Lower lobe of right lung (tissue), 2 donors: ENCODE measurements around the gene JAKMIP2. TPM values are rescaled to one million over a fixed set of nuclear protein-coding genes. Genes with fewer than 3 reads are reported as not detected.
"Not testable (repeated sequence)": the region's sequence is repeated elsewhere in the genome, so short reads cannot be mapped to it uniquely, and the experiment has no call there.

ENCODE experiments used
- ATAC-seq, 2 donors: fragments of 200-7000 bp; cut with Tn5 transposase; one replicate each; pipeline ENCODE4 v1.9.1; 2020 to 2022; ENCODE audit warnings: mild to moderate bottlenecking in 2 of 2, moderate library complexity in 2 of 2
- DNase-seq: peaks from one replicate; pipeline ENCODE4 v3.0.0-alpha.2; 2020
- H3K27ac ChIP-seq: fragments of 200-600 bp; one replicate; pipeline ENCODE4 v1.8.0; 2022
- H3K27me3 ChIP-seq: fragments of 200-600 bp; one replicate; pipeline ENCODE4 v1.8.0; 2022; ENCODE audit warnings: low read depth
- H3K36me3 ChIP-seq: fragments of 200-600 bp; one replicate; pipeline ENCODE4 v1.8.0; 2022; ENCODE audit warnings: mild to moderate bottlenecking
- H3K4me1 ChIP-seq: fragments of 200-600 bp; one replicate; pipeline ENCODE4 v1.8.0; 2022
- H3K4me3 ChIP-seq: fragments of 200-600 bp; one replicate; pipeline ENCODE4 v1.8.0; 2022; ENCODE audit warnings: mild to moderate bottlenecking
- H3K9me3 ChIP-seq: fragments of 200-600 bp; one replicate; pipeline ENCODE4 v1.8.0; 2022
- intact Hi-C: fragments of 100-400 bp; cut with DNase I; formaldehyde crosslinking; loops from one replicate; pipeline ENCODE4 v1.11.0; 2022
- total RNA-seq: library from RNA; stranded (reverse); fragmentation: NEBNext Ultra II Directional; extraction: Animal tissue kit (Norgen Biotek cat#: 25700); gene quantifications from one replicate; pipeline ENCODE4 v1.2.1, GENCODE V29; 2021
- TF ChIP-seq, protein P1 (sequence below): fragments of 200-600 bp; IDR thresholded peaks from one replicate; pipeline ENCODE4 v1.8.0; 2022; ENCODE audit warnings: antibody characterized with exemption, mild to moderate bottlenecking
- donor health status: DM: no; HTN: yes; CAD: no; lungs with severe emphysema.

The JAKMIP2 gene
- total RNA-seq, 1 donor from 2014 or later = 8.3 TPM

DNA sequence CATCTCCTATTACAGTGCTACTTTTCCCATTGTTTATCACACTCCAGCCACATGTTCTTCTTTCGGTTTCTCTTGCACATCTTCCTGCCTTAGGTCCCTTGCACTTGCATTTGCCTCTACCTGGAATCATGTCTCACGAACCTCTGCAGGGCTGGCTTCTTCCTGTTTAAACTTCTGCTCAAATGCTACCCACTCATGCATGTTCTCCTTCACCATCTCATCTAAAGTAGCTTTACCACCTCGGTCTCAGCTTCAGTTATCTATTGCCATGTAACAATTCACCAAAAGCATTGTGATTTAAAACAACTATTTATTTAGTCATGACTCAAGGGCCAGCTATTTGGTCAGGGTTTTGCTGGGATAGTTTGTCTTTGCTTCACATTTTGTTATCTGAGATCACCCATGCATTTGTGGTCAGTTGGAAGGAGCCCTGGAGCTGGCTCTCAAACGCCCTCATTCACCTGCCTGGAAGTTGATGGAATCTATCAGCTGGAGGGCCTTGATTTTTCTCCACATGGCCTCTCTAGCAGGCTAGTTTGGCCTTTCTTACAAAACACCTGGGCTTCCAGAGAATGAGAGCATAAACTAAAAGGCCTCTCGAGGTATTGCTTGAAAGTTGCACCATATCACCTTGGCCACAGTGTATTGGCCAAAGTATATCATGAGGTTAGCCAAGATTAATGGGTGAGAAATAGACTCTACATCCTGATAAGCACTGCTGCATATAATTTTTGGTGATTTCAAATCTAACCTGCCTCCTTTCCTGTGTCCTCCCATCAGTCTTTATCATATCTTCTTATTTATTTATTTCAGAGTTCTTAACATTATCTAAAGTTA lies 27.5 kb upstream of the JAKMIP2 start:
- TF ChIP-seq, protein P1, sequence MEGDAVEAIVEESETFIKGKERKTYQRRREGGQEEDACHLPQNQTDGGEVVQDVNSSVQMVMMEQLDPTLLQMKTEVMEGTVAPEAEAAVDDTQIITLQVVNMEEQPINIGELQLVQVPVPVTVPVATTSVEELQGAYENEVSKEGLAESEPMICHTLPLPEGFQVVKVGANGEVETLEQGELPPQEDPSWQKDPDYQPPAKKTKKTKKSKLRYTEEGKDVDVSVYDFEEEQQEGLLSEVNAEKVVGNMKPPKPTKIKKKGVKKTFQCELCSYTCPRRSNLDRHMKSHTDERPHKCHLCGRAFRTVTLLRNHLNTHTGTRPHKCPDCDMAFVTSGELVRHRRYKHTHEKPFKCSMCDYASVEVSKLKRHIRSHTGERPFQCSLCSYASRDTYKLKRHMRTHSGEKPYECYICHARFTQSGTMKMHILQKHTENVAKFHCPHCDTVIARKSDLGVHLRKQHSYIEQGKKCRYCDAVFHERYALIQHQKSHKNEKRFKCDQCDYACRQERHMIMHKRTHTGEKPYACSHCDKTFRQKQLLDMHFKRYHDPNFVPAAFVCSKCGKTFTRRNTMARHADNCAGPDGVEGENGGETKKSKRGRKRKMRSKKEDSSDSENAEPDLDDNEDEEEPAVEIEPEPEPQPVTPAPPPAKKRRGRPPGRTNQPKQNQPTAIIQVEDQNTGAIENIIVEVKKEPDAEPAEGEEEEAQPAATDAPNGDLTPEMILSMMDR = no peak
- ATAC-seq (no peak), DNase-seq (no peak)
- Histone ChIP-seq H3K36me3 (no peaks in the 10 kb centered on the region), H3K27ac (no peak overlapping the region), H3K4me1 (peaks cover 5% of the 10 kb centered on the region), H3K27me3 (no peaks in the 10 kb centered on the region), H3K4me3 (no peak overlapping the region), H3K9me3 (no peaks in the 10 kb centered on the region)
- intact Hi-C loops = no loop called here

DNA sequence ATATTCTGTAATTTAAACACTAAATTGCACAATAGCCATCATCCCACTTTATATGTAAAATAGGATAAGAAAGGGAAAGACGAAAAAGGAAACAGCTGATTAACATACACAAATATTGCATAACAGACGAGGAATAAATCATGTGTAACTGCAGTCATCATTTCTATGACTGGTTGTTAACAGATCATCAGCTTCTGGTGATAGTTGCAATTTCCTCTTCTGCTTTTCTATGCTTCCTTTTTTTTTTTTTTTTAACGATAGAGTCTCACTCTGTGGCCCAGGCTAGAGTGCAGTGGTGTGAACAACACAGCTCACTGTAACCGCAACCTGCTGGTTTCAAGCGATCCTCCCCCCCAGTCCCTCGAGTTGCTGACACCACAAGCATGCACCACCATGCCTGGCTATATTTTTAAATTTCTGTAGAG lies 22.5 kb upstream of the JAKMIP2 start:
- Histone ChIP-seq H3K27ac (no peak overlapping the region), H3K4me1 (peaks cover 18% of the 10 kb centered on the region), H3K36me3 (no peaks in the 10 kb centered on the region), H3K4me3 (no peak overlapping the region), H3K27me3 (no peaks in the 10 kb centered on the region), H3K9me3 (no peaks in the 10 kb centered on the region)
- TF ChIP-seq, protein P1 = no peak
- ATAC-seq (peak; percentile 81 to 85), DNase-seq (peak; percentile 69)
- intact Hi-C loops = no loop called here

DNA sequence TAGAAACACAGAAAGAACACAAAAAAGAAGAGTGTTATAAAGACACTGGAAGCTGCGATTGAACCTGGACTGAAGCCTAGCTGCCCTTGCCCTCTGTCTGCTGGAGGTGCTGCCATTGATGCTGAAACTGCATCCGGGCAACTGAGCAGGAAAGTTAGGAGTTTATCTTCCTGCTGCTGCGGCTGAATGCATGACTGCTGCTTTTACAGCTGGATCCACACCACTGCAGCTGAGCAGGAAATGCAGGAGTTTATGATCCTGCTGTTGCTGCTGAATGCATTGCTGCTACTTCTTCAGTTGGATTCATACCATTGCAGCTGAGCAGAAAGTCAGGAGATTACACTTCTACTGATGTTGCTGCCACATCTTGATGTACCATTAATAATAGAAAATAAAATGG lies 21.8 kb upstream of the JAKMIP2 start:
- no peak overlapping the region for H3K27ac ChIP-seq
- H3K27me3 ChIP-seq = peaks cover 4% of the 10 kb centered on the region
- DNase-seq (no peak), ATAC-seq (no peak)
- intact Hi-C loops = no loop called here
- no peaks in the 10 kb centered on the region for H3K9me3 ChIP-seq
- TF ChIP-seq, protein P1 = no peak
- H3K4me3 ChIP-seq = no peak overlapping the region
- peaks cover 18% of the 10 kb centered on the region for H3K4me1 ChIP-seq
- no peaks in the 10 kb centered on the region for H3K36me3 ChIP-seq

DNA sequence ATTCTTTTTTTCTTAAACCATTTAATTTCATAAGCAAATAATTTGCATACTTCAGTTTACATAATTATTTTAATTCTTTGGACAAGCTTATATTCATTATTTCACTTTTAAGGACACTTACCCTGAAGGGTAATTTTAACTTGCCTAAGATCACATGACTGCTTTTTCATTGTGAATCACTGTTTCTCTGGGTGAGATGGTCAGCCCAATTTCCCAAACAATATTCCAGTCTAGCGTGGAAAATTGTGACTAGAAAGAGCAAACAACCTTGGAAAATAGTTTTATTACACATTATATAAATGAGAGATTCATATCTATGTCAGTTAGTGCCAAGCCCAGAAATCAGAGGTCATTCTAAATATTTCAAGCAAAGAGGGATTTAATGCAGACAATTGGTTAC lies 21.4 kb upstream of the JAKMIP2 start:
- intact Hi-C loops = no loop called here
- no peak overlapping the region for H3K4me3 ChIP-seq
- peaks cover 18% of the 10 kb centered on the region for H3K4me1 ChIP-seq
- H3K36me3 ChIP-seq = no peaks in the 10 kb centered on the region
- H3K27ac ChIP-seq = no peak overlapping the region
- no peak for DNase-seq
- TF ChIP-seq, protein P1 = no peak
- ATAC-seq = no peak
- peaks cover 5% of the 10 kb centered on the region for H3K27me3 ChIP-seq
- no peaks in the 10 kb centered on the region for H3K9me3 ChIP-seq

DNA sequence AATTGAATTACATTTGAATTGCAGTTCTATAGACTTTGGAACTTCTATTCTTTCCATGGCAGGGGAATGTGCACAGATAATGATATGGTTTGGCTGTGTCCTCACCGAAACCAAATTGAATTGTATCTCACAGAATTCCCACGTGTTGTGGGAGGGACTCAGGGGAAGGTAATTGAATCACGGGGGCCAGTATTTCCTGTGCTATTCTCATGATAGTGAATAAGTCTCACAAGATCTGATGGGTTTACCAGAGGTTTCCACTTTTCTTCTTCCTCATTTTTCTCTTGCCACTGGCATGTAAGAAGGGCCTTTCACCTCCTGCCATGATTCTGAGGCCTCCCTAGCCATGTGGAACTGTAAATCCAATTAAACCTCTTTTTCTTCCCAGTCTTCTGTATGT lies 20.6 kb upstream of the JAKMIP2 start:
- H3K4me3 ChIP-seq, H3K27ac ChIP-seq, H3K27me3 ChIP-seq, ATAC-seq, H3K9me3 ChIP-seq, intact Hi-C loops, DNase-seq, H3K36me3 ChIP-seq: not testable (repeated sequence)
- peaks cover 18% of the 10 kb centered on the region for H3K4me1 ChIP-seq

DNA sequence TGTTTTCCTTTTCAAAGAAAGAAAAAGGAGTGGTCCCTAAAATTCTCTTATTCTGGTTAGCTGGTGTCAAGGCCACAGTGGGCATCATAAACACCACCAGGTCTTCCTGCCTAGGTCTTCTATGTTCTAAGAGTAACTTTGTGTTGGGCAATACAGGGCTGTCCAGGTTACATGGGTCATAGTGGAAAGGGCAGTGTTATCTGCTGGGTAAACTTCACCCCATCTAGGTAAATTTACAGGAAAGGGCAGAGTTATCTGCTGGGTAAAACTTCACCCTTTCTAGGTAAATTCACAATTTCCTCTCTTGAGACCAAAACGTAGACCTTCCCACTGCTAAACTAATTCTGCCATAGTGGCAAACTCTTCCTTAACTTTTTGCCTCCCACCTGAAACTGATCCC lies 18.9 kb upstream of the JAKMIP2 start:
- DNase-seq (no peak), ATAC-seq (no peak)
- Histone ChIP-seq H3K27me3 (peaks cover 5% of the 10 kb centered on the region), H3K27ac (no peak overlapping the region), H3K4me3 (no peak overlapping the region), H3K4me1 (peaks cover 18% of the 10 kb centered on the region), H3K36me3 (no peaks in the 10 kb centered on the region), H3K9me3 (no peaks in the 10 kb centered on the region)
- intact Hi-C loops = no loop called here
- TF ChIP-seq, protein P1 = no peak
